Astrocyte (in vitro differentiated cells and primary cell): ENCODE data around the gene ANKRD44. TPM values are rescaled to one million over a fixed set of nuclear protein-coding genes. Genes with fewer than 3 reads are reported as not detected.
A peak's percentile ranks its signal among the peaks of the same experiment; 100 is the strongest.

ENCODE experiments used
- DNase-seq: peaks from one replicate; pipeline ENCODE4 v3.0.0-alpha.2; 2010; ENCODE audit warnings: low read depth
- FAIRE-seq: peaks from 2 replicates; lab custom pipeline; 2011; peaks lifted over from hg19 to GRCh38; lab: Jason Lieb, UNC
- H2AFZ ChIP-seq: 2 replicates; pipeline ENCODE4 v1.6.0; 2012; ENCODE audit warnings: low read depth, low read length, inconsistent platforms
- H3K27ac ChIP-seq: 2 replicates; pipeline ENCODE4 v1.5.1; 2011; ENCODE audit warnings: low read depth, low read length, inconsistent platforms
- H3K27me3 ChIP-seq: 2 replicates; pipeline ENCODE4 v1.6.0; 2011; ENCODE audit warnings: low read length, inconsistent platforms; ENCODE audit not compliant: insufficient read depth
- H3K36me3 ChIP-seq: 2 replicates; pipeline ENCODE4 v1.5.1; 2011; ENCODE audit warnings: low read length, inconsistent platforms; ENCODE audit not compliant: insufficient read depth
- H3K4me1 ChIP-seq: 2 replicates; pipeline ENCODE4 v1.5.1; 2011; ENCODE audit warnings: low read length, inconsistent platforms; ENCODE audit not compliant: insufficient read depth
- H3K4me2 ChIP-seq: 2 replicates; pipeline ENCODE4 v1.6.0; 2012; ENCODE audit warnings: low read length, inconsistent platforms
- H3K4me3 ChIP-seq: 2 replicates; pipeline ENCODE4 v1.5.1; 2011; ENCODE audit warnings: low read depth, mild to moderate bottlenecking, low read length, inconsistent platforms; ENCODE audit not compliant: insufficient read depth
- H3K79me2 ChIP-seq: 2 replicates; pipeline ENCODE4 v1.6.0; 2012; ENCODE audit warnings: mild to moderate bottlenecking, low read length, inconsistent platforms; ENCODE audit not compliant: insufficient read depth
- H3K9ac ChIP-seq: 2 replicates; pipeline ENCODE4 v1.6.0; 2012; ENCODE audit warnings: mild to moderate bottlenecking, low read length, inconsistent platforms
- H3K9me3 ChIP-seq: 2 replicates; pipeline ENCODE4 v1.5.1; 2012; ENCODE audit warnings: low read depth, mild to moderate bottlenecking, low read length, inconsistent platforms; ENCODE audit not compliant: insufficient read depth
- H4K20me1 ChIP-seq: 2 replicates; pipeline ENCODE4 v1.6.0; 2012; ENCODE audit warnings: low read length, inconsistent platforms; ENCODE audit not compliant: insufficient read depth
- H3K27ac Mint-ChIP-seq: one replicate; pipeline ENCODE4 v1.8.0; 2021; ENCODE audit warnings: mild to moderate bottlenecking, mixed read lengths; ENCODE audit not compliant: unreplicated experiment
- H3K27me3 Mint-ChIP-seq: one replicate; pipeline ENCODE4 v1.8.0; 2021; ENCODE audit warnings: low read depth, mixed read lengths; ENCODE audit not compliant: unreplicated experiment
- H3K36me3 Mint-ChIP-seq: one replicate; pipeline ENCODE4 v1.8.0; 2021; ENCODE audit warnings: low read depth, mixed read lengths; ENCODE audit not compliant: unreplicated experiment
- H3K4me1 Mint-ChIP-seq: one replicate; pipeline ENCODE4 v1.8.0; 2021; ENCODE audit warnings: low read depth, mixed read lengths; ENCODE audit not compliant: unreplicated experiment
- H3K4me3 Mint-ChIP-seq: one replicate; pipeline ENCODE4 v1.8.0; 2021; ENCODE audit warnings: mild to moderate bottlenecking, moderate library complexity, mixed read lengths; ENCODE audit not compliant: unreplicated experiment
- H3K9me3 Mint-ChIP-seq: one replicate; pipeline ENCODE4 v1.8.0; 2021; ENCODE audit warnings: mild to moderate bottlenecking, mixed read lengths; ENCODE audit not compliant: unreplicated experiment
- CTCF ChIP-seq: IDR thresholded peaks from 2 replicates; pipeline ENCODE4 v1.5.1; 2011; ENCODE audit warnings: low read depth, mild to moderate bottlenecking, inconsistent platforms, low read length, moderate library complexity; ENCODE audit not compliant: insufficient read depth
- EZH2 ChIP-seq: IDR thresholded peaks from 2 replicates; pipeline ENCODE4 v1.6.1; 2012; ENCODE audit warnings: mild to moderate bottlenecking, low read length, inconsistent platforms; ENCODE audit not compliant: insufficient read depth
- total RNA-seq: library from RNA; stranded (reverse); gene quantifications from 2 replicates; pipeline ENCODE4 v1.2.1, GENCODE V29; 2021

The ANKRD44 gene
- total RNA-seq, 1 donor from 2014 or later, result 7.2 TPM

- Histone ChIP-seq H3K4me1 (no peaks in the 10 kb centered on the region), H3K9me3 (no peaks in the 10 kb centered on the region), H3K27ac (no peak overlapping the region), H3K79me2 (no peaks in the 10 kb centered on the region), H4K20me1 (no peaks in the 10 kb centered on the region), H3K36me3 (no peaks in the 10 kb centered on the region), H2AFZ (no peak overlapping the region), H3K9ac (no peak overlapping the region), H3K4me2 (no peak overlapping the region), H3K4me3 (no peak overlapping the region), H3K27me3 (no peaks in the 10 kb centered on the region)
- no peak for FAIRE-seq
- H3K27me3 Mint-ChIP-seq, result no peaks in the 10 kb centered on the region
- no peak overlapping the region for H3K27ac Mint-ChIP-seq
- H3K9me3 Mint-ChIP-seq, result peaks cover 9% of the 10 kb centered on the region
- no peaks in the 10 kb centered on the region for H3K36me3 Mint-ChIP-seq
- H3K4me3 Mint-ChIP-seq, result no peak overlapping the region
- H3K4me1 Mint-ChIP-seq, result peaks cover 3% of the 10 kb centered on the region
- no peak for DNase-seq
- TF ChIP-seq EZH2 (no peak), CTCF (no peak)
These were observed 255.5 kb downstream of the ANKRD44 start for GRCh38 chr2:197055045-197055444.

- no peak overlapping the region for H3K27ac Mint-ChIP-seq
- Histone ChIP-seq H3K9me3 (no peaks in the 10 kb centered on the region), H3K36me3 (no peaks in the 10 kb centered on the region), H4K20me1 (no peaks in the 10 kb centered on the region), H3K79me2 (no peaks in the 10 kb centered on the region), H3K4me2 (no peak overlapping the region), H3K9ac (no peak overlapping the region), H3K4me3 (no peak overlapping the region), H3K27me3 (no peaks in the 10 kb centered on the region), H3K27ac (no peak overlapping the region), H2AFZ (no peak overlapping the region), H3K4me1 (no peaks in the 10 kb centered on the region)
- peaks cover 9% of the 10 kb centered on the region for H3K9me3 Mint-ChIP-seq
- peak; percentile 39 for DNase-seq
- no peak for TF ChIP-seq CTCF
- no peak for TF ChIP-seq EZH2
- H3K27me3 Mint-ChIP-seq, result no peaks in the 10 kb centered on the region
- H3K36me3 Mint-ChIP-seq, result no peaks in the 10 kb centered on the region
- peaks cover 3% of the 10 kb centered on the region for H3K4me1 Mint-ChIP-seq
- no peak for FAIRE-seq
- no peak overlapping the region for H3K4me3 Mint-ChIP-seq
These were observed 256.1 kb downstream of the ANKRD44 start for GRCh38 chr2:197054437-197054836.

GRCh38 chr2:197052356-197052755 lies 258.2 kb downstream of the ANKRD44 start:
- Histone ChIP-seq H3K27ac (no peak overlapping the region), H3K27me3 (no peaks in the 10 kb centered on the region), H3K79me2 (no peaks in the 10 kb centered on the region), H3K36me3 (no peaks in the 10 kb centered on the region), H3K4me3 (no peak overlapping the region), H3K4me1 (no peaks in the 10 kb centered on the region), H3K4me2 (no peak overlapping the region), H3K9ac (no peak overlapping the region), H4K20me1 (no peaks in the 10 kb centered on the region), H2AFZ (no peak overlapping the region), H3K9me3 (no peaks in the 10 kb centered on the region)
- TF ChIP-seq EZH2, result no peak
- no peak for TF ChIP-seq CTCF
- H3K27ac Mint-ChIP-seq, result no peak overlapping the region
- H3K9me3 Mint-ChIP-seq, result peaks cover 9% of the 10 kb centered on the region
- peaks cover 3% of the 10 kb centered on the region for H3K4me1 Mint-ChIP-seq
- no peak for FAIRE-seq
- no peaks in the 10 kb centered on the region for H3K27me3 Mint-ChIP-seq
- H3K36me3 Mint-ChIP-seq, result no peaks in the 10 kb centered on the region
- DNase-seq, result no peak
- H3K4me3 Mint-ChIP-seq, result no peak overlapping the region
